ENCODE results near the gene TMEM212. TPM values are rescaled to one million over a fixed set of nuclear protein-coding genes. Genes with fewer than 3 reads are reported as not detected.

The TMEM212 gene
- total RNA-seq (under 1 TPM; 0.22 to 0.40 TPM), polyA plus RNA-seq (ENCODE audit: insufficient read length in 2 of 2) (under 1 TPM; 0.41 to 0.57 TPM)
- long read RNA-seq, donor 1, result 0 reads
- long read RNA-seq, donor 2, result 0 reads
- long read RNA-seq, donor 3, result 0 reads
- long read RNA-seq, donor 4, result 0 reads

DNA sequence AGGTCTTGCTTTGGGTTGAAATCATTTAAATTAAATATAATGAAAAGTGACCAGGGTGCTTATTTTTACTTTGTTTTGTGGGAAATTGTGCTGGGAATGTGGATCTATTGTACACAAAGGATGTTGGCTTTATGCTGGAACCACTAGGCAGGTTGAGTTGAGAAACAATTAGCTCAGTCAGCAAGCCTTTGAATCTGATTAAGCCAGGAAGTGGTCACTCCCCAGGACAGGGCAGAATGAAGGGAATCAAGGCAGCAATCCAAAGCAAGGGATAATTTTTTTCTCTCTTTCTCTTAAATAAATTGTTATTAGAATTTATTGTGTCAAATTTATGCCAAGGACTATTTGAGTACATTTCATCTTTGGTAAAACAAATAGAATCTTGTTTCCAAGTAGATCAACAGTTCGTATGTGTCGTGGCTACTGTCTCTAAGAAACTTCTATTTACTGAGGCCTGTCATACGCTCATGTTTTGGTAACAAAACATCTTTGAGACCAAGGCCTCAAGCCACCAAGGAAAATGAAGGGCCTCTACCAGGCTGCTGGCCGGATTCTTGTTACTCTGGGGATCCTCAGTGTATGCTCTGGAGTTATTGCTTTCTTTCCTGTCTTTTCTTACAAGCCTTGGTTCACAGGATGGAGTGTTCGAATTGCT is at the start of gene TMEM212:
Gene TMEM212 (plus strand): TSS at position 486 of the 655 bp plus-strand sequence. CDS start 35 bp downstream, at position 521.
- Histone ChIP-seq H3K4me1 (ENCODE audit: control insufficient read depth, insufficient read depth, low read length) (peaks cover 4% of the 10 kb centered on the region), H3K36me3 (ENCODE audit: control insufficient read depth, insufficient read depth, low read length) (no peaks in the 10 kb centered on the region), H3K27me3 (ENCODE audit: control insufficient read depth, insufficient read depth, low read length) (no peaks in the 10 kb centered on the region), H3K27ac (ENCODE audit: low read depth, low read length) (no peak within 1 kb of the TSS), H3K9me3 (ENCODE audit: control insufficient read depth, insufficient read depth, low read length) (no peaks in the 10 kb centered on the region), H3K4me3 (ENCODE audit: low read depth, low read length) (no peak within 1 kb of the TSS)
- no CpG with 5 or more reads among the region's 5 CpGs for WGBS (ENCODE audit: insufficient coverage)
- DNase-seq (ENCODE audit: low read depth in 4 of 6, low spot score in 6 of 6), result no peak

- 95% methylated on average over 4 of the region's 4 CpGs for WGBS (ENCODE audit: insufficient coverage)
- Histone ChIP-seq H3K27me3 (ENCODE audit: control insufficient read depth, insufficient read depth, low read length) (no peaks in the 10 kb centered on the region), H3K4me1 (ENCODE audit: control insufficient read depth, insufficient read depth, low read length) (no peaks in the 10 kb centered on the region), H3K36me3 (ENCODE audit: control insufficient read depth, insufficient read depth, low read length) (no peaks in the 10 kb centered on the region), H3K4me3 (ENCODE audit: low read depth, low read length) (no peak overlapping the region), H3K27ac (ENCODE audit: low read depth, low read length) (no peak overlapping the region), H3K9me3 (ENCODE audit: control insufficient read depth, insufficient read depth, low read length) (no peaks in the 10 kb centered on the region)
- DNase-seq (ENCODE audit: low read depth in 4 of 6, low spot score in 6 of 6), result no peak
Measured at GRCh38 chr3:171796625-171797264, 46.4 kb upstream of the TMEM212 start.

DNA sequence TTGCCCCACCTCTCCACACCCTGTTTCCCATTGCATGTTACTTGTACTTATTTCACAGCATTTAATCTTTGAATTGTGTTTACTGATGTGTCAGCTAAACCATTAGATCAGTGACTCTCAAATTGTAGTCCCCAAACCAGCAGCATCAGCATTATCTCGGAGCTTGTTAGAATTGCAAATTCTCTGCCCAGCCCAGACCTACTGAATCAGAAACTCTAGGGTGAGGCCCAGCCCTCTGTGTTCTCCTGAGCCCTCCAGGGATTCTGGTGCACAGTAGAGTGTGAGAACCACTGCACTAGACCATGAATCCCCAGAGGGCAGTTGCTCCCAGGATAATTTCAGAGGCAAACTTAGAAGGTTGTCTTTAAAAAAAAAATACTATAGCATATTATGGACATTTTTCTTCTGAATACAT is 45.9 kb upstream of the TMEM212 start:
- H3K27me3 ChIP-seq (ENCODE audit: control insufficient read depth, insufficient read depth, low read length), result no peaks in the 10 kb centered on the region
- 38% methylated on average over 1 of the region's 1 CpG for WGBS (ENCODE audit: insufficient coverage)
- no peak overlapping the region for H3K27ac ChIP-seq (ENCODE audit: low read depth, low read length)
- H3K4me1 ChIP-seq (ENCODE audit: control insufficient read depth, insufficient read depth, low read length), result no peaks in the 10 kb centered on the region
- no peaks in the 10 kb centered on the region for H3K9me3 ChIP-seq (ENCODE audit: control insufficient read depth, insufficient read depth, low read length)
- DNase-seq (ENCODE audit: low read depth in 4 of 6, low spot score in 6 of 6), result peak in 1 of 6 donors; percentile 26
- no peak overlapping the region for H3K4me3 ChIP-seq (ENCODE audit: low read depth, low read length)
- no peaks in the 10 kb centered on the region for H3K36me3 ChIP-seq (ENCODE audit: control insufficient read depth, insufficient read depth, low read length)

- no CpG with 5 or more reads among the region's 3 CpGs for WGBS (ENCODE audit: insufficient coverage)
- H3K36me3 ChIP-seq (ENCODE audit: control insufficient read depth, insufficient read depth, low read length), result no peaks in the 10 kb centered on the region
- no peak overlapping the region for H3K27ac ChIP-seq (ENCODE audit: low read depth, low read length)
- no peaks in the 10 kb centered on the region for H3K27me3 ChIP-seq (ENCODE audit: control insufficient read depth, insufficient read depth, low read length)
- no peaks in the 10 kb centered on the region for H3K9me3 ChIP-seq (ENCODE audit: control insufficient read depth, insufficient read depth, low read length)
- no peak for DNase-seq (ENCODE audit: low read depth in 4 of 6, low spot score in 6 of 6)
- H3K4me1 ChIP-seq (ENCODE audit: control insufficient read depth, insufficient read depth, low read length), result no peaks in the 10 kb centered on the region
- H3K4me3 ChIP-seq (ENCODE audit: low read depth, low read length), result no peak overlapping the region
Measured at GRCh38 chr3:171797873-171798272, 45.3 kb upstream of the TMEM212 start.

- DNase-seq (ENCODE audit: low read depth in 4 of 6, low spot score in 6 of 6), result no peak
- WGBS (ENCODE audit: insufficient coverage), result no CpG with 5 or more reads among the region's 1 CpG
- H3K4me1 ChIP-seq (ENCODE audit: control insufficient read depth, insufficient read depth, low read length), result no peaks in the 10 kb centered on the region
- no peak overlapping the region for H3K27ac ChIP-seq (ENCODE audit: low read depth, low read length)
- H3K36me3 ChIP-seq (ENCODE audit: control insufficient read depth, insufficient read depth, low read length), result no peaks in the 10 kb centered on the region
- no peaks in the 10 kb centered on the region for H3K27me3 ChIP-seq (ENCODE audit: control insufficient read depth, insufficient read depth, low read length)
- H3K9me3 ChIP-seq (ENCODE audit: control insufficient read depth, insufficient read depth, low read length), result peaks cover 1% of the 10 kb centered on the region
- H3K4me3 ChIP-seq (ENCODE audit: low read depth, low read length), result no peak overlapping the region
Measured at GRCh38 chr3:171799501-171799900, 43.6 kb upstream of the TMEM212 start.

- Histone ChIP-seq H3K4me1 (ENCODE audit: control insufficient read depth, insufficient read depth, low read length) (no peaks in the 10 kb centered on the region), H3K36me3 (ENCODE audit: control insufficient read depth, insufficient read depth, low read length) (no peaks in the 10 kb centered on the region), H3K9me3 (ENCODE audit: control insufficient read depth, insufficient read depth, low read length) (peaks cover 1% of the 10 kb centered on the region), H3K27me3 (ENCODE audit: control insufficient read depth, insufficient read depth, low read length) (no peaks in the 10 kb centered on the region), H3K4me3 (ENCODE audit: low read depth, low read length) (no peak overlapping the region), H3K27ac (ENCODE audit: low read depth, low read length) (no peak overlapping the region)
- WGBS (ENCODE audit: insufficient coverage), result 93% methylated on average over 4 of the region's 4 CpGs
- no peak for DNase-seq (ENCODE audit: low read depth in 4 of 6, low spot score in 6 of 6)
Measured at GRCh38 chr3:171801738-171802589, 41.2 kb upstream of the TMEM212 start.

DNA sequence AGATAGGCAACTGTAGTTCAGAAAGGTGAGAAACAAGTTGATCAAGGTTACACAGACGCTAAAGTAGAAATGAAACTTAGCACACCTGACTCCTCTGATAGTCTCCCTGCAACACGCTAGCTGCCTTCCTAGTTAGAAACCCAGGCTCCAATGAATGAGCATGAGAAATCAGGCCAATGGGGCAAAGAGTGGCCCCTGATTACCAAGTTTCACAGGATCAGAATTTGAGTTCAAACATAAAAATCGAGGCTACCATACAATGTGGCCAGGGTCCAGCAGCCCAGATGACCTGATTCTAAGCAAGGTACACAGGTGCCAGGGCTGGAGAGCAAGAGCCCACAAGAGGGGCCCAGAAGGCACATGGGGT is 40.6 kb upstream of the TMEM212 start:
- no peak overlapping the region for H3K4me3 ChIP-seq (ENCODE audit: low read depth, low read length)
- no peaks in the 10 kb centered on the region for H3K27me3 ChIP-seq (ENCODE audit: control insufficient read depth, insufficient read depth, low read length)
- H3K27ac ChIP-seq (ENCODE audit: low read depth, low read length), result no peak overlapping the region
- no peaks in the 10 kb centered on the region for H3K4me1 ChIP-seq (ENCODE audit: control insufficient read depth, insufficient read depth, low read length)
- WGBS (ENCODE audit: insufficient coverage), result 95% methylated on average over 3 of the region's 3 CpGs
- DNase-seq (ENCODE audit: low read depth in 4 of 6, low spot score in 6 of 6), result no peak
- H3K36me3 ChIP-seq (ENCODE audit: control insufficient read depth, insufficient read depth, low read length), result no peaks in the 10 kb centered on the region
- H3K9me3 ChIP-seq (ENCODE audit: control insufficient read depth, insufficient read depth, low read length), result peaks cover 1% of the 10 kb centered on the region

DNA sequence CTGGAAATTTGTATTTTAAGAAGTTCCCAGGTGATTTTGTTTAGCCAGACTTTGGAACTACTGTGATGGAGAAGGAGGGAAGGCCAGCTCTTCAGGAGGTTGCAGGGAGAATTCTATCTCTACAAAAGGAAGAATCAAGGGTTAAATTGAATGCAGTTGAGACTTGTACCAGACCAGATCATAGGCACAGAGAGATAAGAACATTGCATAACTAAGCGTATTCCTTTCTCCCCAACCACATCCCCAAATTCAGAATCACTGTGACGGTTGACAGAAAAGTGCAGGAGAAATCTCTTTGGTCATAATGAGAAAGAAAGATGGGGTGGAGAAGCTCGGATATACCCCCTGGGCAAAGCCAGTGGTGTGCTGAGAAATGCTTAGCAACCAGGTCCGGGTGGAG is 40.1 kb upstream of the TMEM212 start:
- no peaks in the 10 kb centered on the region for H3K27me3 ChIP-seq (ENCODE audit: control insufficient read depth, insufficient read depth, low read length)
- no peak overlapping the region for H3K4me3 ChIP-seq (ENCODE audit: low read depth, low read length)
- H3K9me3 ChIP-seq (ENCODE audit: control insufficient read depth, insufficient read depth, low read length), result peaks cover 1% of the 10 kb centered on the region
- 96% methylated on average over 2 of the region's 4 CpGs for WGBS (ENCODE audit: insufficient coverage)
- no peaks in the 10 kb centered on the region for H3K36me3 ChIP-seq (ENCODE audit: control insufficient read depth, insufficient read depth, low read length)
- no peaks in the 10 kb centered on the region for H3K4me1 ChIP-seq (ENCODE audit: control insufficient read depth, insufficient read depth, low read length)
- H3K27ac ChIP-seq (ENCODE audit: low read depth, low read length), result no peak overlapping the region
- no peak for DNase-seq (ENCODE audit: low read depth in 4 of 6, low spot score in 6 of 6)

GRCh38 chr3:171804618-171805389 is 38.3 kb upstream of the TMEM212 start:
- H3K4me1 ChIP-seq (ENCODE audit: control insufficient read depth, insufficient read depth, low read length), result peaks cover 5% of the 10 kb centered on the region

More at GRCh38 chr3:171804618-171805389, 38.3 kb upstream of the TMEM212 start:
- no CpG with 5 or more reads among the region's 6 CpGs for WGBS (ENCODE audit: insufficient coverage)
- peak in 1 of 6 donors; percentile 53 for DNase-seq (ENCODE audit: low read depth in 4 of 6, low spot score in 6 of 6)
- Histone ChIP-seq H3K9me3 (ENCODE audit: control insufficient read depth, insufficient read depth, low read length) (peaks cover 1% of the 10 kb centered on the region), H3K4me3 (ENCODE audit: low read depth, low read length) (no peak overlapping the region), H3K27ac (ENCODE audit: low read depth, low read length) (peak overlapping the region; percentile 72), H3K36me3 (ENCODE audit: control insufficient read depth, insufficient read depth, low read length) (no peaks in the 10 kb centered on the region), H3K27me3 (ENCODE audit: control insufficient read depth, insufficient read depth, low read length) (peaks cover 4% of the 10 kb centered on the region)

All from spinal cord (tissue), 10 donors.